OCI-M1 (cell line): ENCODE measurements around the gene ABI3BP.

Experiments
- DNase-seq: peaks from one replicate; lab custom pipeline; 2025; lab: John Stamatoyannopoulos, UW

Gene ABI3BP

GRCh38 chr3:100984308-100984707 is 8.9 kb downstream of the ABI3BP start:
- no peak for DNase-seq

GRCh38 chr3:100982710-100983109 is 10.5 kb downstream of the ABI3BP start:
- DNase-seq = no peak

GRCh38 chr3:100981164-100981911 is 11.9 kb downstream of the ABI3BP start:
- no peak for DNase-seq

GRCh38 chr3:100978011-100978659 is 15.1 kb downstream of the ABI3BP start:
- DNase-seq = no peak

DNA sequence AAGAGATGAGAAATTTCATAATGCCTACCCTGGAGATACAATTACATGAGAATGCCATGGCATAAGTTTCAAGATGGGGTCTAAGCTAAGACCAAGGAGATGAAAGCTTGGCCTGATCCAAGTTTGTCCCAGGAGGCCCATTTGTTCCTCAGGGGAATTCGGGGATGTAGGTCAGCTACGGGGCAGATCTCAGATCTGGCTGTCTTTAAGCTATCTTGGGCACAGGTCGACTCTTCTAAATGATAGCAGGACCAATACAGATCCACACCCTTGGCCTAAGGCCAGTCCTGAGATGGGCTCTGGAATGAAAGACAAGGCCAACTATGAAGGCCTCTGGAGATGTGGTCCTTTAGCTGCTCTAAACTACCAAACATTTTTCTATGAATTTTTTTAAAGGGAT is 16.6 kb downstream of the ABI3BP start:
- no peak for DNase-seq

DNA sequence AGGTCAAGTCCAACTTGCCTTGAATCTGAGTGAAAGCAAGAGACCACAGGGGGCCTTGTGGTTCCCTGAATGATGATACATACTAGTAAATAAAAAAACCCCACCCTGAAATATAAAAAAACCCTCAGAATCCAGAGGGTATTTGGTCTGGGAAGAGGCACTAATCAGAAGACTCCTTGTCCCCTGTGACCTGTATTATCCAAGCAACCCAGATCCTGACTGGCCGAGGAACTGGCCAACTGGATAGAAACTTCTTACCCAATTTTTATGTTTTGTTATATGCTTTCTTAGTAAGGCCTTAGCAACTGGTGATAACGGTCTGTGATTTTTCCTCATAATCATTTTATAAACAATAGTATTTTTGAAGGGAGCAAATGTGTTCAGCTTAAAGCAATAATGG is 17.5 kb downstream of the ABI3BP start:
- no peak for DNase-seq

DNA sequence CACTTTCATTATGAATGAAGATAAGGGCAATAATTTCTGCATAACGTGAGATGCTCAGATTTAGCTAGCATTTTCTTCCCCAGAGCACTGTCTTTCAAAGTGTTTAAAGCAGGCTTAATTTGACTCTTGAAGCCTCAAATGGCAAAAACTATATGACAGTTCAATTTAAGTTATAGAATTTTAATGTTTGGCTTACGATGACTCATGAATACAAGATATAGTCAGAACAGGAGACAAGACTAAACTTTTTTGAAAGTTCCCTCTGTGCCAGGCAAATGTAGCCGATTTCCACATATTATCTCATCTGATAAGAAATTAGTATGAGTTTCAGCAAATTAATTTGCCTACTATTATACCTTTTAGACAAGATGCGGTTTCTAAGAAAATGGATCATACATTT is 19.6 kb downstream of the ABI3BP start:
- no peak for DNase-seq

DNA sequence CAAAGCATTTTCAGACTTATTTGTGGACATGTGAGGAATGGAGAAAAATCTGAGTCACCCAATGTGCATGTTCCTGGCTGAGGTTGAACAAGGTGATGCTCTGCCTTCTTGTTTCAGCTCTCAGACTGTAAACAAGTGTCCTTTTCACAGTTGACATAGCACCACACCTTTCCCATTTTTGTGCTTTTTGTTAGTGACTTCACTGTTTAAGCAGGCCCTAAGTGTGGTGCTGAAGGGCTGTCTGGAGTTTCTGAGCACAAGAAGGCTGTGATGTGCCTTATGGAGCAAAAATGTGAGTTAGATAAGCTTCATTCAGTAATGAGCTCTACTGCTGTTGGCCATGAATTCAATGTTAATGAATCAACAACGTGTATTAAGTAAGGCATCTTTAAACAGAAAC is 20.4 kb downstream of the ABI3BP start:
- DNase-seq = no peak

DNA sequence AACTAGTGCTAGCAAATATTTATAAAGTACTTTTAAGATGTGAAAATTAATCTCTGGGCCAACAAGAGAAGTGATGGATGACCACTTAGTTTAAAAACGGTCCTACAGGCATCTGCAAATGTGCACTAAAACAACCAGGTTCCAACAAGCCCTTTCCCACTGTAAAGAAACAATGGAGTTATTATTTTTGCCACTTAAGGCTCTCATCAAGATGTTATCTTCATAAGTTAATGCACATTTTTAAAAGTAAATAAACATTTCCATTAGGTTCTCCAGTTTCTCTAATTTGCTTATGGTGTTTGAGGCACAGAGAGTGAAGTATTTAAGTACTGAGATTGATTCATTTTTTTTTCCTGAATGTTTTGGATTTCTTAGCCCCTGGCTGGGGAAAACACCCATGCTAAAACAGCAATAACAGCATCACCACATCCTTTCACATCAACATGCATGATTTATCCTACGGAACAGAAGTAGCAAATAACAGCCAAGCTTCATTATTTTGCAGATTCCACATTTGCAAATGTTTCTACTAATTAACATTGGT is 20.8 kb downstream of the ABI3BP start:
- no peak for DNase-seq

DNA sequence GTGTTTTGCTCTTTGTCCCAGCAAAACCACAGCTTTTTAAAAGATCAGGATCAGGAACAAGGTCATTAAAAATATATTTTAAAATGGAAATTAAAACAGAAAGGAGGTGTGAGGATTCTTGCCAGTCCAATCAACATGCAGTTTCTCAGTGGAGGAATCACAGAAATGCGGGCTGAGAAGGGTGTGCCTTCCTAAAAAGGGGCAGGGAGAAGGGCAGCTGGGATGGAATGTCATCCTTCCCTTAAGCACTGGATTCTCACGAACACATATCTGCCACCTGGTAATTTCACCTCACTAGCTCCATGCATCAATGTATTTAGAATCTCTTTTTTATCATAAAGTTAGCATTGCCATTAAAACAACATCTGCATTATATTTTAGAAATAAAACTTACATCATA is 21.4 kb downstream of the ABI3BP start:
- no peak for DNase-seq

DNA sequence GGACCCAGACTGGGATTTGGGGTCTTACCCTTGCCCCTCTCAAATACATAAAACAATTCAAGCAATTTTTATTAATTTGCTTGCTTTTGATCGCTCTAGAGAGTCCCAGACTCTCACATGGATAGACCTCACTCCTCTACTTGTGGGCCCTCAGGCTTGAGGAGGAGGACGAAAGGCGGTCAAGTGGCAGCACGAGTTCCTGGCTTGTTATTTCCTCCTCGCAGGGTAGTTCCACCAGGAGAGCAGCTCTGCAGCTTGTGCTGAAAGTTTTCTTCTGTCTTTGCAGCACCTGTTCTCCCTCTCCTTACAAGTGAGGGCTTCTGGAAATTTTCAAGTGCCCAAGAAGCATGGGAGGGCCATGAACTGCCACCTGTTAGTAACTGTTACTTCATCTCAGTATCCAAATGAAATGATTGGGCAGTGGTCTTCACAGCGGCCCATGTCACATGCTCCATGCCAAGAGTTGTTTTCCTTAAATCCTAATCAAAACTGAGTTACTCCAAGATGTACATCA is 22.7 kb downstream of the ABI3BP start:
- no peak for DNase-seq

DNA sequence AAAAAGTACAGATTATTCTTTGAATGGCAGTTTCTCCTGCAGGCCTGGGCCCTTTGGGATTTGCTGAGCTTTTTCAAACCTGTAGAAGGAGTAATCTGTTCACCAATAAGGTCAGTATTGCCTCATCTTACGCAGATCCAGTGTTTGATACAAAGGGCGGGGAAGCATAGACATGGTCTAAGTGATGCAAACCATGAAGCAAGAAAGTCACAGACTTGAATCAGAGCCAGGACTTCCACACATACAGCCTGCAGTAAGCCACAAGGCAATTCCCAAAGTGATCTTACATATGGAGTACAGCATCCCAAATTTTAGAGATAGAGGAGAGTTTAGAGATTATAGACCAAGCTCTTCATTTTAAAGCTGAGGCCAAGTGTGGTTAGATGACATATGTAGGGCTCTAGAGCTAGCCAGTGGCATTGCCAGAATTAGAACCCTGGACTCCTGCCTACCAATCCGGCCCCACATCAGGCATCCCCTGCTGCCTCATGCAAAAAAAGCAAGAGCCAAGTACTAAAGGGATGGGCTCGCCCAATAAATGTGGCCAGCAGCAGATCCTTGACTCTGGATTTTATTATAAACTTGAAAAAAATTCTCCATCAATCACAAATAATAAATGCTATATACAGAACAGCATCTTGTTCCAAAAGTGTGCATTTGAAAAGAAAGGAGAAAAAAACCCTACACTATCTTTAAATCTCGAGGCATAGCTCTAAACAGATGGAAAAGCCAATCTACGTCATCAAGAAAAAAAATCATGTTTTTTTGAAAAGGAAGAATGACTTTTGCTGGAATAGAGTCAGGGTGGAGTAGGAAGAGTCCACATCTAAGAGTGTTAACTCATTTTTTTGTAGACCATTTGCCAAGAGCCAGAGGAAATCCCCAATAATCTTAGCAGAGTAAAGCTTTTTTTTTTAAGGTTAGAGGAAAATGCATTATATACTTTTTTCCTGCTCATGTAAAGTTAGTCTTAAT is 24.0 kb downstream of the ABI3BP start:
- no peak for DNase-seq

DNA sequence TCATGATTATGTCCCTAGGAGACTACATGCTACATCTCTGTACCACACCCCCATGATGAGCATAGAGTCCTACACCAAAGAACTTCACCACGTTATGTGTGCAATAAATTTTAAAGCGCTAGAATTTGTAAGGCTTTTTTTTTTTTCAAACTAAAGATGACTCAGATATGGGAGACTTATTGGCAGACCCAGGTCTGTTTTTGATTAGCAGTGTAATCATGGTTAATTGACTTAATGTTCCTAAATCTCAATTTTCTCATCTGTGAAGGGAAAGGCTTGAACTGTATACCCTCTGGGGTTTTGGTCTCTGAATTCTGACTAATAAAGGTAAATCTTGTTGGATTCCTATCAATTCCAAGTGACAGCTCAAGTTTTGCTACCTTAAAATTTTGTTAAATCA is 26.4 kb downstream of the ABI3BP start:
- DNase-seq = no peak

DNA sequence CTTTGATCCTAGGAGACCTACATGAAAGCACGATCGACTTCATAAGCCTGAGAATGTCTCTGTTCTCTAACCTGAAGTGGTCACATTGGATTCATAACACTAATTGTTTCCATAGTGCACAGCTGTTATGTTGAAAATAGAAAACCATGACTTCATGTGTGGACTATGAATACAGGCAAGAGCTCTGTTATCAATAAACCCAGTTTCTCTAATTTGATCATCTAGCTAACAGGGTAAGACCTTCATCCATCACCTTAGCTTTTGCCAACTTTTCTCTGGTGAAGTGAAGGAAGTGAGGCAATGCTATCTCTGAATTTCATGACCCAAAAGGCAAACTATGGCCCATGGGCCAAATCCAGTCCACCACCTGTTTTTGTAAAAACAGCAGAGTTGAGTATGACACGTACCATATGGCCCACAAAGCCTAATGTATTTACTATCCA is 27.2 kb downstream of the ABI3BP start:
- DNase-seq = no peak

GRCh38 chr3:100963041-100963440 is 30.2 kb downstream of the ABI3BP start:
- DNase-seq = no peak

- DNase-seq = no peak
These were observed 35.8 kb downstream of the ABI3BP start for GRCh38 chr3:100957261-100957986.

- no peak for DNase-seq
These were observed 36.9 kb downstream of the ABI3BP start for GRCh38 chr3:100956276-100956675.

DNA sequence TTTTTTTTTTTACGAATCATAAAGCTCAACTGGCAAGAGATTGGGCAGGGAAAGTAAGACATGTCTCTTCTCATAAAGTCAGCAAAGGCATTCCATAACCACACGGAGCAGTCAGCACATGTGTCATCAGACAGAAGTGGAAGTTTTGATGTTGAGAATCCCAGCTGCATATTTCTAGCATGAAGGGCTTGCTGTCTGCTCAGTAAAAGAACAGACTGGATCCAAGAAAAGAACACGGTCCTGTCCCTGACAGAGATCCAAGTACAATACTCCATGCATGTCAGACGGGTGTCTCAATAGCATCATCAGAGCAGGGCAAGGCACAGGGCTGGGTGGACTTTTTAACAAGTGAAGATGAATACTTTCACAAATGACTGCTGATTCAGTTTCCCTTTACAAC is 38.2 kb downstream of the ABI3BP start:
- DNase-seq = no peak

GRCh38 chr3:100954199-100954935 is 38.9 kb downstream of the ABI3BP start:
- DNase-seq = no peak

GRCh38 chr3:100953103-100953502 is 40.1 kb downstream of the ABI3BP start:
- DNase-seq = no peak

- no peak for DNase-seq
These were observed 46.1 kb downstream of the ABI3BP start for GRCh38 chr3:100947119-100947518.
